Measurements from ENCODE around the gene MVB12A. TPM values are rescaled to one million over a fixed set of nuclear protein-coding genes. Genes with fewer than 3 reads are reported as not detected.
A peak's percentile ranks its signal among the peaks of the same experiment; 100 is the strongest.

Gene MVB12A
- total RNA-seq, 2 experiments from 2014 or later: 28.1 to 31.8 TPM

- H3K36me3 Mint-ChIP-seq (ENCODE audit: low read depth): peaks cover 33% of the 10 kb centered on the region
Measured at GRCh38 chr19:17406887-17407196, 13.0 kb upstream of the MVB12A start.

GRCh38 chr19:17409990-17410389 is 9.9 kb upstream of the MVB12A start:
- no peaks in the 10 kb centered on the region for H3K27me3 Mint-ChIP-seq
- H3K4me3 Mint-ChIP-seq: no peak overlapping the region
- intact Hi-C loops (cut with micrococcal nuclease): loop anchor here (10.0 kb wide), 1 partner anchor 45 kb away; no protein-coding TSS in a partner anchor
- peaks cover 18% of the 10 kb centered on the region for H3K36me3 Mint-ChIP-seq (ENCODE audit: low read depth)
- no peak for TF ChIP-seq CTCF (IDR thresholded peaks at IDR 0.05)
- CTCF ChIA-PET: interaction anchor here (1.6 kb wide), 1 partner anchor 10 kb away, joined by 4 read pairs; the partner anchor contains the start of gene MVB12A
- peaks cover 21% of the 10 kb centered on the region for H3K4me1 Mint-ChIP-seq (ENCODE audit: low read depth)
- ATAC-seq (no peak), DNase-seq (no peak)
- no peak overlapping the region for H3K27ac Mint-ChIP-seq
- POLR2A ChIA-PET: no interaction called here
- H3K9me3 Mint-ChIP-seq: no peaks in the 10 kb centered on the region

More at GRCh38 chr19:17406887-17407196, 13.0 kb upstream of the MVB12A start:
- ChIA-PET CTCF (interaction anchor here (1.1 to 1.8 kb wide), 5 partner anchors 13 to 34 kb away, joined by 3 to 6 read pairs (median 4); partner anchors contain the start of gene MVB12A), POLR2A (interaction anchor here (0.8 to 2.5 kb wide), 9 partner anchors 10 to 526 kb away, joined by 3 to 22 read pairs (median 4); partner anchors contain the start of genes ANO8, CCDC124 and MVB12A)
- DNase-seq: peak; percentile 15
- Mint-ChIP-seq H3K4me3 (peak overlapping the region; percentile 95), H3K27ac (peak overlapping the region; percentile 97), H3K9me3 (no peaks in the 10 kb centered on the region), H3K27me3 (no peaks in the 10 kb centered on the region), H3K4me1 (ENCODE audit: low read depth) (peaks cover 27% of the 10 kb centered on the region)
- TF ChIP-seq CTCF (IDR thresholded peaks at IDR 0.05): no peak
- no peak for ATAC-seq
- intact Hi-C loops (cut with micrococcal nuclease): loop anchor here (10.0 kb wide), 1 partner anchor 48 kb away; no protein-coding TSS in a partner anchor

GRCh38 chr19:17411801-17412200 is 8.0 kb upstream of the MVB12A start:
- POLR2A ChIA-PET: no interaction called here
- no peaks in the 10 kb centered on the region for H3K27me3 Mint-ChIP-seq
- ATAC-seq (no peak), DNase-seq (no peak)
- no peak overlapping the region for H3K27ac Mint-ChIP-seq
- no peak for TF ChIP-seq CTCF (IDR thresholded peaks at IDR 0.05)
- no peaks in the 10 kb centered on the region for H3K9me3 Mint-ChIP-seq
- H3K36me3 Mint-ChIP-seq (ENCODE audit: low read depth): peaks cover 14% of the 10 kb centered on the region
- CTCF ChIA-PET: interaction anchor here (0.9 to 1.1 kb wide), 2 partner anchors 8 to 66 kb away, joined by 3 read pairs; partner anchors contain the start of gene MVB12A
- H3K4me3 Mint-ChIP-seq: no peak overlapping the region
- H3K4me1 Mint-ChIP-seq (ENCODE audit: low read depth): peaks cover 14% of the 10 kb centered on the region
- intact Hi-C loops (cut with micrococcal nuclease): no loop called here

GRCh38 chr19:17414097-17414496 is 5.8 kb upstream of the MVB12A start:
- intact Hi-C loops (cut with micrococcal nuclease): no loop called here
- TF ChIP-seq CTCF (IDR thresholded peaks at IDR 0.05): no peak
- H3K36me3 Mint-ChIP-seq (ENCODE audit: low read depth): peaks cover 5% of the 10 kb centered on the region

GRCh38 chr19:17415121-17415520 is 4.7 kb upstream of the MVB12A start:
- H3K36me3 Mint-ChIP-seq (ENCODE audit: low read depth): peaks cover 5% of the 10 kb centered on the region
- no peak overlapping the region for H3K4me3 Mint-ChIP-seq
- H3K27me3 Mint-ChIP-seq: no peaks in the 10 kb centered on the region
- no peak overlapping the region for H3K27ac Mint-ChIP-seq
- H3K4me1 Mint-ChIP-seq (ENCODE audit: low read depth): peaks cover 10% of the 10 kb centered on the region
- H3K9me3 Mint-ChIP-seq: no peaks in the 10 kb centered on the region
- POLR2A ChIA-PET: no interaction called here
- ATAC-seq (no peak), DNase-seq (no peak)
- CTCF ChIA-PET: no interaction called here
- TF ChIP-seq CTCF (IDR thresholded peaks at IDR 0.05): no peak
- intact Hi-C loops (cut with micrococcal nuclease): no loop called here

More at GRCh38 chr19:17414097-17414496, 5.8 kb upstream of the MVB12A start:
- Mint-ChIP-seq H3K9me3 (no peaks in the 10 kb centered on the region), H3K27ac (no peak overlapping the region), H3K4me3 (no peak overlapping the region), H3K4me1 (ENCODE audit: low read depth) (peaks cover 8% of the 10 kb centered on the region), H3K27me3 (no peaks in the 10 kb centered on the region)
- DNase-seq (no peak), ATAC-seq (no peak)
- ChIA-PET CTCF (no interaction called here), POLR2A (no interaction called here)

Data from activated CD8-positive, alpha-beta T cell treated with anti-CD3 and anti-CD28 coated beads for 36 hours (primary cell).